Endothelial cell of umbilical vein (primary cell): ENCODE measurements around the gene SH3RF3. TPM values are rescaled to one million over a fixed set of nuclear protein-coding genes. Genes with fewer than 3 reads are reported as not detected.

Experiments
- BruUV-seq: library from RNA; stranded (reverse); fragments of 400-500 nt; replicated peaks from 2 replicates; lab custom pipeline; 2021; lab: Mats Ljungman, UMichigan
- CTCF ChIA-PET: fragments of 300-600, 350-600 bp; sonication (Branson Sonifier 250); formaldehyde crosslinking; loops from one replicate; lab custom pipeline; 2021; ENCODE audit warnings: antibody characterized with exemption, inconsistent platforms; lab: Charles Lee
- POLR2A ChIA-PET: fragments of 300-600, 350-600 bp; sonication (Branson Sonifier 250); formaldehyde crosslinking; loops from one replicate; lab custom pipeline; 2021; ENCODE audit warnings: antibody characterized with exemption, inconsistent platforms; lab: Charles Lee
- DNase-seq: peaks from one replicate; pipeline ENCODE4 v3.0.0-alpha.2; 2011; ENCODE audit warnings: low read depth, low spot score
- FAIRE-seq: peaks from 2 replicates; lab custom pipeline; 2011; peaks lifted over from hg19 to GRCh38; lab: Jason Lieb, UNC
- H2AFZ ChIP-seq: 2 replicates; pipeline ENCODE4 v1.6.0; 2012; ENCODE audit warnings: low read depth, low read length, control low read depth, inconsistent platforms
- H3K27ac ChIP-seq: 2 replicates; pipeline ENCODE4 v1.5.1; 2011; ENCODE audit warnings: low read depth, mild to moderate bottlenecking, control low read depth, low read length, moderate library complexity; ENCODE audit not compliant: insufficient read depth
- H3K27me3 ChIP-seq, 2 experiments: 2 replicates each; pipeline versions ENCODE4 v1.6.0 to v1.6.1; 2011; ENCODE audit warnings: low read length in 2 of 2, mixed read lengths in 1 of 2; ENCODE audit not compliant: control insufficient read depth in 2 of 2, insufficient read depth in 2 of 2
- H3K36me3 ChIP-seq, 2 experiments: 2 replicates in 1 of 2; 3 replicates in 1 of 2; pipeline ENCODE4 v1.5.1; 2011; ENCODE audit warnings: low read length in 2 of 2, mild to moderate bottlenecking in 1 of 2, moderate library complexity in 1 of 2; ENCODE audit not compliant: control insufficient read depth in 2 of 2, insufficient read depth in 2 of 2; ENCODE audit errors: extremely low read depth in 1 of 2
- H3K4me1 ChIP-seq: 3 replicates; pipeline ENCODE4 v1.5.1; 2011; ENCODE audit warnings: mild to moderate bottlenecking, low read length; ENCODE audit not compliant: control insufficient read depth, insufficient read depth; ENCODE audit errors: extremely low read depth
- H3K4me2 ChIP-seq: 2 replicates; pipeline ENCODE4 v1.6.1; 2011; ENCODE audit warnings: low read length, control low read depth, mixed read lengths; ENCODE audit not compliant: insufficient read depth
- H3K4me3 ChIP-seq, 3 experiments: fragments of 200-600 bp in 1 of 3; sonication (generic), shearing (Covaris generic) in 1 of 3; replicated peaks in 1 of 3; 2 replicates each; pipeline ENCODE4 v1.5.1; 2011 to 2016; ENCODE audit warnings: control low read depth in 3 of 3, low read length in 3 of 3, mild to moderate bottlenecking in 2 of 3, inconsistent platforms in 1 of 3, low read depth in 1 of 3, moderate library complexity in 1 of 3; ENCODE audit not compliant: insufficient read depth in 1 of 3
- H3K79me2 ChIP-seq: 2 replicates; pipeline ENCODE4 v1.6.0; 2012; ENCODE audit warnings: low read length, inconsistent platforms; ENCODE audit not compliant: control insufficient read depth, insufficient read depth
- H3K9ac ChIP-seq: replicated peaks from 2 replicates; pipeline ENCODE3; 2011; ENCODE audit warnings: low read length, control low read depth; ENCODE audit not compliant: insufficient read depth; ENCODE audit errors: extremely low read depth
- H3K9me1 ChIP-seq: replicated peaks from 3 replicates; pipeline ENCODE4 v1.6.0; 2011; ENCODE audit warnings: mild to moderate bottlenecking, low read length; ENCODE audit not compliant: control insufficient read depth, insufficient read depth; ENCODE audit errors: extremely low read depth
- H3K9me3 ChIP-seq: replicated peaks from 2 replicates; pipeline ENCODE4 v1.5.1; 2012; ENCODE audit warnings: low read length, inconsistent platforms; ENCODE audit not compliant: control insufficient read depth, insufficient read depth
- H4K20me1 ChIP-seq: replicated peaks from 2 replicates; pipeline ENCODE3; 2011; ENCODE audit warnings: mild to moderate bottlenecking, low read length; ENCODE audit not compliant: control insufficient read depth, insufficient read depth; ENCODE audit errors: extremely low read depth
- CTCF ChIP-seq, 2 donors: IDR thresholded peaks; 1 replicate in 1 of 2; 2 replicates in 1 of 2; pipeline ENCODE4 v1.5.1; 2011; ENCODE audit warnings: low read length in 2 of 2, mild to moderate bottlenecking in 2 of 2, moderate library complexity in 2 of 2, control low read depth in 1 of 2, inconsistent platforms in 1 of 2, low read depth in 1 of 2; ENCODE audit not compliant: insufficient read depth in 1 of 2; ENCODE audit errors: extremely low read depth in 1 of 2
- EZH2 ChIP-seq: IDR thresholded peaks from 2 replicates; pipeline ENCODE4 v1.6.1; 2012; ENCODE audit warnings: borderline replicate concordance, low read depth, mild to moderate bottlenecking, moderate library complexity, low read length, inconsistent platforms; ENCODE audit not compliant: severe bottlenecking
- FOS ChIP-seq: IDR thresholded peaks from 2 replicates; pipeline ENCODE4 v1.6.1; 2011; ENCODE audit warnings: mild to moderate bottlenecking, low read length, moderate library complexity, borderline replicate concordance; ENCODE audit not compliant: insufficient read depth
- GATA2 ChIP-seq: IDR thresholded peaks from 2 replicates; pipeline ENCODE4 v1.7.0; 2011; ENCODE audit warnings: low read depth, mild to moderate bottlenecking, moderate library complexity, mixed read lengths, low read length; ENCODE audit not compliant: insufficient read length, insufficient read depth
- JUN ChIP-seq: IDR thresholded peaks from 2 replicates; pipeline ENCODE4 v1.6.1; 2011; ENCODE audit warnings: borderline replicate concordance, low read depth; ENCODE audit not compliant: insufficient read length, insufficient read depth
- MYC ChIP-seq: IDR thresholded peaks from one replicate; pipeline ENCODE4 v1.6.1; 2011; ENCODE audit warnings: mild to moderate bottlenecking, low read depth, low read length
- POLR2A ChIP-seq: IDR thresholded peaks from 2 replicates; pipeline ENCODE4 v1.6.1; 2012; ENCODE audit warnings: low read depth, mild to moderate bottlenecking, control low read depth, low read length
- POLR2AphosphoS5 ChIP-seq: IDR thresholded peaks from 2 replicates; pipeline ENCODE4 v1.6.1; 2012; ENCODE audit warnings: low read depth, mild to moderate bottlenecking, control low read depth, low read length, moderate library complexity; ENCODE audit not compliant: insufficient read depth
- dilution Hi-C: fragments of 300-500 bp; cut with MboI; formaldehyde crosslinking; loops from one replicate; pipeline ENCODE4 v1.15.0; 2019; ENCODE audit warnings: low sequenced_read_pairs; ENCODE audit not compliant: extremely low pct_ligation_motif_present
- intact Hi-C: fragments of 100-400 bp; cut with micrococcal nuclease; formaldehyde crosslinking; loops from one replicate; pipeline ENCODE4 v1.10.0; 2022
- polyA plus RNA-seq, 4 experiments: library from polyadenylated mRNA; depleted of rRNA in 3 of 4; stranded (reverse) in 3 of 4; unstranded in 1 of 4; fragments of >200 nt; gene quantifications; 2 replicates each; pipeline versions ENCODE4 v1.2.1 to v1.2.3, GENCODE V29; 2011 to 2012; ENCODE audit warnings: missing spikeins in 1 of 4
- total RNA-seq: library from RNA; stranded (reverse); gene quantifications from 2 replicates; pipeline ENCODE4 v1.2.3, GENCODE V29; 2021
- TF ChIP-seq, protein P1 (sequence below): IDR thresholded peaks from 2 replicates; pipeline ENCODE4 v1.6.1; 2011; ENCODE audit not compliant: insufficient read depth, insufficient read length

SH3RF3 gene
- total and polyA plus RNA-seq, 2 donors (not counting 3 experiments of a cell fraction or from before 2014, with no cell fraction given): 3.8 to 14.7 TPM

- ChIA-PET POLR2A (no interaction called here), CTCF (interaction anchor here (2.1 kb wide), 1 partner anchor 58 kb away, joined by 10 read pairs; no protein-coding TSS in a partner anchor)
- Histone ChIP-seq H3K27me3 (no peaks in the 10 kb centered on the region), H3K4me3 (no peak overlapping the region), H3K9me3 (no peaks in the 10 kb centered on the region), H3K36me3 (no peaks in the 10 kb centered on the region), H3K4me2 (no peak overlapping the region), H2AFZ (no peak overlapping the region), H3K4me1 (no peaks in the 10 kb centered on the region), H3K27ac (no peak overlapping the region), H3K9ac (no peak overlapping the region), H4K20me1 (no peaks in the 10 kb centered on the region), H3K79me2 (no peaks in the 10 kb centered on the region), H3K9me1 (no peaks in the 10 kb centered on the region)
- dilution Hi-C loops (no loop called here), intact Hi-C loops (no loop called here)
- TF ChIP-seq GATA2 (no peak), JUN (no peak), POLR2AphosphoS5 (no peak), EZH2 (no peak), CTCF (IDR thresholded peaks at IDR 0.05; ENCODE audit: extremely low read depth in 1 of 2, insufficient read depth in 1 of 2, low read depth in 1 of 2, low read length in 2 of 2) (no peak), FOS (no peak), POLR2A (no peak), MYC (no peak)
- TF ChIP-seq, protein P1, sequence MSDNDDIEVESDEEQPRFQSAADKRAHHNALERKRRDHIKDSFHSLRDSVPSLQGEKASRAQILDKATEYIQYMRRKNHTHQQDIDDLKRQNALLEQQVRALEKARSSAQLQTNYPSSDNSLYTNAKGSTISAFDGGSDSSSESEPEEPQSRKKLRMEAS: no peak
- no peak for FAIRE-seq
- DNase-seq: no peak
- BruUV-seq: no TSS peak
Observed at GRCh38 chr2:109451671-109452070, 322.7 kb downstream of the SH3RF3 start.
